CD4-positive, alpha-beta T cell (primary cell): ENCODE data around the gene HEATR9. TPM values are rescaled to one million over a fixed set of nuclear protein-coding genes. Genes with fewer than 3 reads are reported as not detected.

Source experiments
- ATAC-seq: fragments of 200-7000 bp; cut with Tn5 transposase; one replicate; pipeline ENCODE4 v1.10.0; 2022; ENCODE audit warnings: mild to moderate bottlenecking; ENCODE audit not compliant: poor library complexity
- CTCF ChIA-PET: fragments of 350-600 bp; sonication (Branson Sonifier 250); formaldehyde crosslinking; loops from one replicate; lab custom pipeline; 2021; ENCODE audit warnings: antibody characterized with exemption, inconsistent platforms; lab: Charles Lee
- POLR2A ChIA-PET: fragments of 350-600 bp; sonication (Branson Sonifier 250); formaldehyde crosslinking; loops from one replicate; lab custom pipeline; 2021; ENCODE audit warnings: antibody characterized with exemption, inconsistent platforms; lab: Charles Lee
- DNase-seq, 14 experiments: peaks; one replicate each; pipeline ENCODE4 v3.0.0-alpha.2; 2013 to 2020; ENCODE audit warnings: mixed read lengths in 2 of 14
- H3K27ac ChIP-seq, 2 donors: one replicate each; pipeline versions ENCODE4 v1.5.1 to v1.7.0; 2013; ENCODE audit warnings: low read length in 2 of 2, low read depth in 1 of 2, mild to moderate bottlenecking in 1 of 2
- H3K27me3 ChIP-seq, 2 experiments: 1 replicate in 1 of 2; 2 replicates in 1 of 2; pipeline versions ENCODE4 v1.6.1 to v1.7.0; 2013; ENCODE audit warnings: low read length in 2 of 2, control low read depth in 1 of 2, mild to moderate bottlenecking in 1 of 2, moderate library complexity in 1 of 2; ENCODE audit not compliant: insufficient read depth in 2 of 2, control insufficient read depth in 1 of 2
- H3K36me3 ChIP-seq: one replicate; pipeline ENCODE4 v1.6.1; 2013; ENCODE audit warnings: low read length, control low read depth; ENCODE audit not compliant: insufficient read depth
- H3K4me1 ChIP-seq: one replicate; pipeline ENCODE4 v1.6.1; 2013; ENCODE audit warnings: low read length, control low read depth; ENCODE audit not compliant: insufficient read depth
- H3K4me3 ChIP-seq: one replicate; pipeline ENCODE4 v1.5.1; 2013; ENCODE audit warnings: mild to moderate bottlenecking, low read length, moderate library complexity
- H3K9me3 ChIP-seq, 2 experiments: 1 replicate in 1 of 2; 2 replicates in 1 of 2; pipeline versions ENCODE4 v1.6.1 to v1.7.0; 2013; ENCODE audit warnings: low read length in 2 of 2, mild to moderate bottlenecking in 2 of 2, control low read depth in 1 of 2, moderate library complexity in 1 of 2; ENCODE audit not compliant: control insufficient read depth in 1 of 2, insufficient read depth in 1 of 2
- H3K27ac Mint-ChIP-seq: one replicate; pipeline ENCODE4 v1.8.0; 2020; ENCODE audit warnings: mixed read lengths
- H3K27me3 Mint-ChIP-seq: one replicate; pipeline ENCODE4 v1.8.0; 2021; ENCODE audit warnings: mixed read lengths
- H3K36me3 Mint-ChIP-seq: one replicate; pipeline ENCODE4 v1.8.0; 2021; ENCODE audit warnings: low read depth, mixed read lengths
- H3K4me1 Mint-ChIP-seq: one replicate; pipeline ENCODE4 v1.8.0; 2021; ENCODE audit warnings: low read depth, mixed read lengths
- H3K4me3 Mint-ChIP-seq: one replicate; pipeline ENCODE4 v1.8.0; 2020; ENCODE audit warnings: mild to moderate bottlenecking, mixed read lengths
- H3K9me3 Mint-ChIP-seq: one replicate; pipeline ENCODE4 v1.8.0; 2020; ENCODE audit warnings: mixed read lengths
- CTCF ChIP-seq: fragments of 200-600 bp; IDR thresholded peaks from one replicate; pipeline ENCODE4 v1.8.0; 2022; ENCODE audit warnings: antibody characterized with exemption, mild to moderate bottlenecking
- intact Hi-C, 2 experiments: fragments of 100-400 bp; cut with DNase I in 1 of 2; cut with micrococcal nuclease in 1 of 2; formaldehyde crosslinking; loops; one replicate each; pipeline versions ENCODE4 v1.15.1 to v1.9.0; 2023 to 2025; cut with DNase I, micrococcal nuclease
- total RNA-seq, 174 experiments: library from RNA in 2 of 174; stranded (reverse) in 2 of 174; gene quantifications; one replicate each; pipeline ENCODE4 v1.2.3 and lab custom pipeline; 2021 to 2026

Gene HEATR9
- total RNA-seq, 2 experiments from 2014 or later = 0.47 to 0.61 TPM

GRCh38 chr17:35849469-35850348 lies 19.0 kb downstream of the HEATR9 start:
- no peaks in the 10 kb centered on the region for H3K27me3 ChIP-seq
- Mint-ChIP-seq H3K4me3 (no peak overlapping the region), H3K36me3 (peaks cover 61% of the 10 kb centered on the region), H3K27ac (peak overlapping the region; percentile 9), H3K4me1 (peaks cover 16% of the 10 kb centered on the region), H3K9me3 (no peaks in the 10 kb centered on the region), H3K27me3 (no peaks in the 10 kb centered on the region)
- H3K4me3 ChIP-seq = no peak overlapping the region
- ChIA-PET POLR2A (interaction anchor here (0.7 to 1.1 kb wide), 3 partner anchors 11 to 57 kb away, joined by 3 to 4 read pairs (median 3); no protein-coding TSS in a partner anchor), CTCF (interaction anchor here (0.9 to 1.1 kb wide), 2 partner anchors 85 to 86 kb away, joined by 3 to 4 read pairs; no protein-coding TSS in a partner anchor)
- peak in 13 of 14 experiments; percentile 14 to 80 (median 35) for DNase-seq
- peaks cover 42% of the 10 kb centered on the region for H3K36me3 ChIP-seq
- no peak overlapping the region for H3K27ac ChIP-seq
- no peaks in the 10 kb centered on the region for H3K4me1 ChIP-seq
- peak; percentile 83 for TF ChIP-seq CTCF
- intact Hi-C loops = loop anchor here in 1 of 2 experiments (5.0 to 10.0 kb wide), 4 partner anchors 93 to 645 kb away; partner anchors contain the start of gene LYZL6
- ATAC-seq = peak; percentile 51
- no peaks in the 10 kb centered on the region for H3K9me3 ChIP-seq

- no peak overlapping the region for H3K4me3 ChIP-seq
- TF ChIP-seq CTCF = no peak
- no peaks in the 10 kb centered on the region for H3K27me3 ChIP-seq
- intact Hi-C loops = loop anchor here in 1 of 2 experiments (5.0 to 10.0 kb wide), 3 partner anchors 94 to 647 kb away; partner anchors contain the start of gene LYZL6
- no peak overlapping the region for H3K27ac ChIP-seq
- peaks cover 16% of the 10 kb centered on the region for H3K4me1 Mint-ChIP-seq
- no peak for ATAC-seq
- H3K4me3 Mint-ChIP-seq = no peak overlapping the region
- H3K9me3 ChIP-seq = no peaks in the 10 kb centered on the region
- peaks cover 75% of the 10 kb centered on the region for H3K36me3 Mint-ChIP-seq
- CTCF ChIA-PET = interaction anchor here (1.1 to 1.4 kb wide), 2 partner anchors 23 to 83 kb away, joined by 3 to 4 read pairs; no protein-coding TSS in a partner anchor
- no peaks in the 10 kb centered on the region for H3K27me3 Mint-ChIP-seq
- H3K36me3 ChIP-seq = peaks cover 58% of the 10 kb centered on the region
- DNase-seq = no peak
- peak overlapping the region; percentile 28 for H3K27ac Mint-ChIP-seq
- POLR2A ChIA-PET = interaction anchor here (1.3 kb wide), 1 partner anchor 84 kb away, joined by 3 read pairs; no protein-coding TSS in a partner anchor
- no peaks in the 10 kb centered on the region for H3K9me3 Mint-ChIP-seq
- no peaks in the 10 kb centered on the region for H3K4me1 ChIP-seq
Measured at GRCh38 chr17:35847633-35848373, 20.9 kb downstream of the HEATR9 start.

- peaks cover 81% of the 10 kb centered on the region for H3K36me3 Mint-ChIP-seq
- H3K9me3 Mint-ChIP-seq = no peaks in the 10 kb centered on the region
- no peaks in the 10 kb centered on the region for H3K27me3 Mint-ChIP-seq
- TF ChIP-seq CTCF = no peak
- Histone ChIP-seq H3K36me3 (peaks cover 62% of the 10 kb centered on the region), H3K27me3 (no peaks in the 10 kb centered on the region), H3K4me1 (no peaks in the 10 kb centered on the region), H3K4me3 (no peak overlapping the region), H3K27ac (no peak overlapping the region), H3K9me3 (no peaks in the 10 kb centered on the region)
- DNase-seq (no peak), ATAC-seq (no peak)
- no peak overlapping the region for H3K27ac Mint-ChIP-seq
- H3K4me3 Mint-ChIP-seq = no peak overlapping the region
- ChIA-PET POLR2A (no interaction called here), CTCF (no interaction called here)
- intact Hi-C loops = loop anchor here in 1 of 2 experiments (5.0 to 10.0 kb wide), 3 partner anchors 95 to 648 kb away; partner anchors contain the start of gene LYZL6
- peaks cover 16% of the 10 kb centered on the region for H3K4me1 Mint-ChIP-seq
Measured at GRCh38 chr17:35847006-35847405, 21.7 kb downstream of the HEATR9 start.
